Uterus (tissue), 2 donors: Measurements from ENCODE around the gene ZBTB34.

Experiments used
- POLR2A ChIP-seq, 2 donors: fragments of 450-650 bp; IDR thresholded peaks; one replicate each; pipeline ENCODE4 v1.6.1; 2016; ENCODE audit warnings: antibody characterized with exemption in 2 of 2, mild to moderate bottlenecking in 1 of 2, moderate library complexity in 1 of 2
- TF ChIP-seq, protein P1 (sequence below), 4 experiments: fragments of 200-600 bp in 2 of 4; fragments of 450-650 bp in 2 of 4; sonication (generic) in 2 of 4; IDR thresholded peaks; one replicate each; pipeline ENCODE4 v1.5.1; 2016 to 2019; ENCODE audit warnings: antibody characterized with exemption in 4 of 4, mild to moderate bottlenecking in 2 of 4, moderate library complexity in 1 of 4

DNA sequence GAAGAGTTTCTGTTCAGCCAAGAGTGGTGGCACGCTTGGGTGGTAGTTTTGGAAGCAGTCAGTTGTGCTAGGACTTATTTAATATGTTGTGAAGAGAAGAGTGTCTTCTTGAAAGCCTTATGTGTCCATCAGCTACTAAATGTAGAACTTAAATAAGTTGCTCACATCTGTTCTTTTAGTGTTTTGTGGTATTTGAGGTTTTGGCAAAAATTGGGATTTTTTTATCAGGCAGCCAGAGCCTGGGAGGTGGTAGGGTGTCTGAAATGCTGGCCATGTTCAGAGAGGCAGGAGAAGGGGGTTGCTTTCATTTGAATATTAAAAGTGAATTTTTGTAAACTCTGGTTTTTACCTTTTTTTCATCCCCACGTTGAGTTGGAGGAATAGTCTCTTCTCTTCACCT lies 24.2 kb upstream of the ZBTB34 start:
- TF ChIP-seq, protein P1, sequence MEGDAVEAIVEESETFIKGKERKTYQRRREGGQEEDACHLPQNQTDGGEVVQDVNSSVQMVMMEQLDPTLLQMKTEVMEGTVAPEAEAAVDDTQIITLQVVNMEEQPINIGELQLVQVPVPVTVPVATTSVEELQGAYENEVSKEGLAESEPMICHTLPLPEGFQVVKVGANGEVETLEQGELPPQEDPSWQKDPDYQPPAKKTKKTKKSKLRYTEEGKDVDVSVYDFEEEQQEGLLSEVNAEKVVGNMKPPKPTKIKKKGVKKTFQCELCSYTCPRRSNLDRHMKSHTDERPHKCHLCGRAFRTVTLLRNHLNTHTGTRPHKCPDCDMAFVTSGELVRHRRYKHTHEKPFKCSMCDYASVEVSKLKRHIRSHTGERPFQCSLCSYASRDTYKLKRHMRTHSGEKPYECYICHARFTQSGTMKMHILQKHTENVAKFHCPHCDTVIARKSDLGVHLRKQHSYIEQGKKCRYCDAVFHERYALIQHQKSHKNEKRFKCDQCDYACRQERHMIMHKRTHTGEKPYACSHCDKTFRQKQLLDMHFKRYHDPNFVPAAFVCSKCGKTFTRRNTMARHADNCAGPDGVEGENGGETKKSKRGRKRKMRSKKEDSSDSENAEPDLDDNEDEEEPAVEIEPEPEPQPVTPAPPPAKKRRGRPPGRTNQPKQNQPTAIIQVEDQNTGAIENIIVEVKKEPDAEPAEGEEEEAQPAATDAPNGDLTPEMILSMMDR (IDR thresholded peaks at IDR 0.05), result no peak
- TF ChIP-seq POLR2A (IDR thresholded peaks at IDR 0.05), result no peak
